Spleen (tissue), 11 donors: Measurements from ENCODE around the gene DDX56. TPM values are rescaled to one million over a fixed set of nuclear protein-coding genes. Genes with fewer than 3 reads are reported as not detected.

Experiments used
- DNase-seq: peaks from one replicate; pipeline ENCODE4 v3.0.0-alpha.2; 2020
- H3K27ac ChIP-seq, 8 donors: fragments of 200-600 bp; sonication (generic) in 7 of 8; 1 replicate in 4 of 8; 2 replicates in 4 of 8; pipeline versions ENCODE4 v1.5.0 to v1.8.0; 2016 to 2021; ENCODE audit warnings: inconsistent platforms in 4 of 8, mild to moderate bottlenecking in 4 of 8, moderate library complexity in 1 of 8
- H3K27me3 ChIP-seq, 7 donors: fragments of 200-600 bp; sonication (generic) in 6 of 7; replicated peaks in 1 of 7; 1 replicate in 4 of 7; 2 replicates in 3 of 7; pipeline versions ENCODE4 v1.5.0 to v1.8.0; 2016 to 2021; ENCODE audit warnings: inconsistent platforms in 3 of 7, mild to moderate bottlenecking in 1 of 7
- H3K36me3 ChIP-seq, 6 donors: fragments of 200-600 bp; sonication (generic) in 5 of 6; 1 replicate in 4 of 6; 2 replicates in 2 of 6; pipeline versions ENCODE4 v1.5.0 to v1.8.0; 2016 to 2021; ENCODE audit warnings: inconsistent platforms in 2 of 6
- H3K4me1 ChIP-seq, 6 donors: fragments of 200-600 bp; sonication (generic) in 5 of 6; 1 replicate in 3 of 6; 2 replicates in 3 of 6; pipeline versions ENCODE4 v1.5.0 to v1.8.0; 2016 to 2021; ENCODE audit warnings: inconsistent platforms in 3 of 6
- H3K4me3 ChIP-seq, 8 donors: fragments of 200-600 bp; sonication (generic) in 7 of 8; 1 replicate in 4 of 8; 2 replicates in 4 of 8; pipeline versions ENCODE4 v1.5.0 to v1.8.0; 2016 to 2021; ENCODE audit warnings: inconsistent platforms in 4 of 8, mild to moderate bottlenecking in 4 of 8, moderate library complexity in 2 of 8
- H3K9me3 ChIP-seq, 8 donors: fragments of 200-600 bp; sonication (generic) in 7 of 8; 1 replicate in 4 of 8; 2 replicates in 4 of 8; pipeline versions ENCODE4 v1.5.0 to v1.8.0; 2016 to 2021; ENCODE audit warnings: inconsistent platforms in 4 of 8
- POLR2A ChIP-seq, 3 donors: fragments of 450-650 bp; IDR thresholded peaks; one replicate each; pipeline ENCODE4 v1.5.1; 2017; ENCODE audit warnings: antibody characterized with exemption in 3 of 3, mild to moderate bottlenecking in 1 of 3
- POLR2AphosphoS5 ChIP-seq, 3 donors: sonication (generic); formaldehyde crosslinking; IDR thresholded peaks; one replicate each; pipeline ENCODE4 v1.5.1; 2017; ENCODE audit warnings: antibody characterized with exemption in 3 of 3
- WGBS, 5 donors: extraction: QIAGEN DNeasy Blood & Tissue Kit in 3 of 5; methylation state at CpG; one replicate each; pipeline versions ENCODE4 v1.1.5 to v1.1.7; 2013 to 2018; 5-methylcytosine and 5-hydroxymethylcytosine counted together
- intact Hi-C: fragments of 100-400 bp; cut with DNase I; formaldehyde crosslinking; loops from one replicate; pipeline ENCODE4 v1.15.0; 2023; ENCODE audit warnings: low total_unique reads
- polyA plus RNA-seq, 3 donors: library from polyadenylated mRNA; stranded (reverse); fragments of 200-250 nt; gene quantifications; one replicate each; pipeline ENCODE4 v1.2.1, GENCODE V29; 2013
- total RNA-seq, 7 donors: library from RNA; depleted of rRNA in 3 of 7; stranded (reverse); fragments of >200 nt in 3 of 7; fragmentation: NEBNext Ultra II Directional in 4 of 7; extraction: Animal tissue kit (Norgen Biotek cat#: 25700) in 4 of 7; gene quantifications; one replicate each; pipeline versions ENCODE4 v1.1.0 to v1.2.1, GENCODE V29; 2016 to 2021
- TF ChIP-seq, protein P1 (sequence below), 11 experiments: fragments of 200-600 bp in 7 of 11; fragments of 450-650 bp in 4 of 11; sonication (generic) in 4 of 11; IDR thresholded peaks in 8 of 11; conservative IDR thresholded peaks in 3 of 11; 1 replicate in 7 of 11; 2 replicates in 4 of 11; pipeline versions ENCODE4 v1.4.0 to v1.8.0; 2016 to 2021; ENCODE audit warnings: antibody characterized with exemption in 11 of 11, inconsistent platforms in 4 of 11, mild to moderate bottlenecking in 1 of 11
- donor health status: healthy with polysubstance abuse.
- donor health status: DM: no; HTN: no; CAD: no; lungs with moderate emphysema.
- donor health status: DM: no; HTN: no; CAD: no.
- donor health status: Bipolar disorder and iron deficiency.
- donor health status: healthy.
- donor health status: DM: no; HTN: no; CAD: no.
- donor health status: DM: yes; HTN: yes; CAD: no.

Gene DDX56
- total and polyA plus RNA-seq, 10 donors, result 56.1 to 130 (median 70.0) TPM

DNA sequence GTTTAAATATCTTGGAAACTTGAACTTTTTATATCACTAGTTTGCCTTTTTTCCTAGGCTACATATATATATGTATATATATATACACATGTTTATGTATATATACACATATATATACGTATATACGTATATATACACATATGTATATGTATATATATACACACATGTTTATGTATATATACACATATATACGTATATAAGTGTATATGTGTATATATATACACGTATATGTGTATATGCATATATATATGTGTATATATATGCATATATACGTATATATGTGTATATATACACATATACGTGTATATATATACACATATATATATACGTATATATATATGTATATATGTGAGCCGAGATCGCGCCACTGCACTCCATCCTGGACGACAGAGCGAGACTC is 42.8 kb upstream of the DDX56 start:
- Histone ChIP-seq H3K9me3 (no peaks in the 10 kb centered on the region), H3K27me3 (no peaks in the 10 kb centered on the region), H3K27ac (peak overlapping the region in 2 of 8 donors; percentile 70 to 72), H3K36me3 (peaks cover 0 to 12% (median 0%) of the 10 kb centered on the region in 6 donors), H3K4me3 (no peak overlapping the region), H3K4me1 (peaks cover 31 to 96% (median 77%) of the 10 kb centered on the region in 6 donors)
- no peak for DNase-seq
- no peak for TF ChIP-seq POLR2A (IDR thresholded peaks at IDR 0.05)
- TF ChIP-seq POLR2AphosphoS5 (IDR thresholded peaks at IDR 0.05), result no peak
- TF ChIP-seq, protein P1, sequence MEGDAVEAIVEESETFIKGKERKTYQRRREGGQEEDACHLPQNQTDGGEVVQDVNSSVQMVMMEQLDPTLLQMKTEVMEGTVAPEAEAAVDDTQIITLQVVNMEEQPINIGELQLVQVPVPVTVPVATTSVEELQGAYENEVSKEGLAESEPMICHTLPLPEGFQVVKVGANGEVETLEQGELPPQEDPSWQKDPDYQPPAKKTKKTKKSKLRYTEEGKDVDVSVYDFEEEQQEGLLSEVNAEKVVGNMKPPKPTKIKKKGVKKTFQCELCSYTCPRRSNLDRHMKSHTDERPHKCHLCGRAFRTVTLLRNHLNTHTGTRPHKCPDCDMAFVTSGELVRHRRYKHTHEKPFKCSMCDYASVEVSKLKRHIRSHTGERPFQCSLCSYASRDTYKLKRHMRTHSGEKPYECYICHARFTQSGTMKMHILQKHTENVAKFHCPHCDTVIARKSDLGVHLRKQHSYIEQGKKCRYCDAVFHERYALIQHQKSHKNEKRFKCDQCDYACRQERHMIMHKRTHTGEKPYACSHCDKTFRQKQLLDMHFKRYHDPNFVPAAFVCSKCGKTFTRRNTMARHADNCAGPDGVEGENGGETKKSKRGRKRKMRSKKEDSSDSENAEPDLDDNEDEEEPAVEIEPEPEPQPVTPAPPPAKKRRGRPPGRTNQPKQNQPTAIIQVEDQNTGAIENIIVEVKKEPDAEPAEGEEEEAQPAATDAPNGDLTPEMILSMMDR (IDR thresholded peaks at IDR 0.05 in 8 of 11, conservative IDR thresholded peaks at IDR 0.05 in 3 of 11), result no peak
- 90 to 95% (median 95%) methylated on average over 12 of the region's 12 CpGs for WGBS, 5 donors
- intact Hi-C loops, result no loop called here

GRCh38 chr7:44615793-44616192 is 42.1 kb upstream of the DDX56 start:
- H3K4me1 ChIP-seq, result peaks cover 31 to 96% (median 70%) of the 10 kb centered on the region in 6 donors
- H3K27me3 ChIP-seq, result no peaks in the 10 kb centered on the region
- intact Hi-C loops, result no loop called here
- no peaks in the 10 kb centered on the region for H3K9me3 ChIP-seq
- peaks cover 0 to 12% (median 0%) of the 10 kb centered on the region in 6 donors for H3K36me3 ChIP-seq
- 64 to 91% (median 88%) methylated on average over 5 of the region's 5 CpGs for WGBS, 5 donors
- TF ChIP-seq, protein P1 (IDR thresholded peaks at IDR 0.05 in 8 of 11, conservative IDR thresholded peaks at IDR 0.05 in 3 of 11), result no peak
- TF ChIP-seq POLR2A (IDR thresholded peaks at IDR 0.05), result no peak
- no peak for TF ChIP-seq POLR2AphosphoS5 (IDR thresholded peaks at IDR 0.05)
- no peak overlapping the region for H3K4me3 ChIP-seq
- H3K27ac ChIP-seq, result peak overlapping the region; percentile 21 to 75 (median 71)
- no peak for DNase-seq

DNA sequence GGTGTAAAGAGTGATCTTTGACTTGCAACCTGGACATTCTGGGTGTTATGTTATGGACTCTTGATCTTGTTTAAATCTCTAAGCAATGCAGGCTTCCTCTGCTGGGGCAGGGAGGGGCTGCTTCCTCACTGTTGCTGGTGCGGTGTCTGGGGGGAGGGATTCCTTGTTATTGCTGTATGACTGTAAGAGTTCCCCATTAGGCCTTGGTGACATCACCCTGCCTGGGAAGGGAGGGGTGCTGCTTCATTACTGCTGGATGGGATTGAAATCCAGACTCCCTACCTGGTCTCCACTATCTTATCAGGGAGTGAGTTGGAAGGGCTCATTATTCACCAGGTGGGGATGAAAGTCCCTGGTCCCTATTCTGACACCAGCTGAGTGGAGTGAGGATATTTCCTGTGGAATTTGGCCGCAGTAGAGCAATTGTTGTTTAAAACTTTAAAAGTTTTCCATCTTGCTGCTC is 41.5 kb upstream of the DDX56 start:
- Histone ChIP-seq H3K9me3 (no peaks in the 10 kb centered on the region), H3K36me3 (peaks cover 0 to 17% (median 0%) of the 10 kb centered on the region in 6 donors), H3K4me1 (peaks cover 28 to 96% (median 68%) of the 10 kb centered on the region in 6 donors), H3K4me3 (no peak overlapping the region), H3K27ac (peak overlapping the region; percentile 21 to 75 (median 71)), H3K27me3 (no peaks in the 10 kb centered on the region)
- DNase-seq, result peak; percentile 84
- TF ChIP-seq, protein P1 (IDR thresholded peaks at IDR 0.05 in 8 of 11, conservative IDR thresholded peaks at IDR 0.05 in 3 of 11), result no peak
- TF ChIP-seq POLR2AphosphoS5 (IDR thresholded peaks at IDR 0.05), result peak in 1 of 3 donors; percentile 35
- intact Hi-C loops, result no loop called here
- 41 to 51% (median 48%) methylated on average over 2 of the region's 2 CpGs for WGBS, 5 donors

DNA sequence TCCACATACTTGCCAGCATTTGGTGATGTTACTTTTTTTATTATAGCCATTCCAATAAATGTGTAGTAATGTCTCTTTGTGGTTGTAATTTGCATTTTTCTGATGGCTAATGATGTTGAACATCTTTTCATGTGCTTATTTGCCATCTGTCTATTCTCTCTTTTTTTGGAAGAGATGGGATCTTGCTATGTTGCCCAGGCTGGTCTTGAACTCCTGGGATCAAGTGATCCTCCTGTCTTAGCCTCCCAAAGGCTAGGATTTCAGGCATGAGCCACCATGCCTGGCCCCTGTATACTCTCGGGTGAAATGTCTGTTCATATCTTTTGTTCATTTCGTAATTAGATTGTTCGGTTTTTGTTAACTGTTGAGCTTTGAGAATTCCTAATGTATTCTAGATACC is 36.1 kb upstream of the DDX56 start:
- WGBS, 5 donors, result 81 to 93% (median 90%) methylated on average over 3 of the region's 3 CpGs
- Histone ChIP-seq H3K4me1 (peaks cover 26 to 92% (median 65%) of the 10 kb centered on the region in 6 donors), H3K4me3 (no peak overlapping the region), H3K27me3 (no peaks in the 10 kb centered on the region), H3K36me3 (peaks cover 0 to 12% (median 0%) of the 10 kb centered on the region in 6 donors), H3K27ac (peak overlapping the region in 1 of 8 donors; percentile 10), H3K9me3 (no peaks in the 10 kb centered on the region)
- DNase-seq, result no peak
- intact Hi-C loops, result loop anchor here (10.0 kb wide), 1 partner anchor 135 kb away; the partner anchor contains the start of gene ZMIZ2
- TF ChIP-seq, protein P1 (IDR thresholded peaks at IDR 0.05 in 8 of 11, conservative IDR thresholded peaks at IDR 0.05 in 3 of 11), result no peak
- no peak for TF ChIP-seq POLR2AphosphoS5 (IDR thresholded peaks at IDR 0.05)
- no peak for TF ChIP-seq POLR2A (IDR thresholded peaks at IDR 0.05)
